DMS53 treated with DMSO at 0.1 percent for 48 hours (cell line): ENCODE measurements around the gene HSFY1.
"Not testable (repeated sequence)": the region's sequence is repeated elsewhere in the genome, so short reads cannot be mapped to it uniquely, and the experiment has no call there.

ENCODE experiments used
- DNase-seq: peaks from one replicate; lab custom pipeline; 2025; ENCODE audit not compliant: unreplicated experiment; lab: John Stamatoyannopoulos, UW

Gene HSFY1, protein sequence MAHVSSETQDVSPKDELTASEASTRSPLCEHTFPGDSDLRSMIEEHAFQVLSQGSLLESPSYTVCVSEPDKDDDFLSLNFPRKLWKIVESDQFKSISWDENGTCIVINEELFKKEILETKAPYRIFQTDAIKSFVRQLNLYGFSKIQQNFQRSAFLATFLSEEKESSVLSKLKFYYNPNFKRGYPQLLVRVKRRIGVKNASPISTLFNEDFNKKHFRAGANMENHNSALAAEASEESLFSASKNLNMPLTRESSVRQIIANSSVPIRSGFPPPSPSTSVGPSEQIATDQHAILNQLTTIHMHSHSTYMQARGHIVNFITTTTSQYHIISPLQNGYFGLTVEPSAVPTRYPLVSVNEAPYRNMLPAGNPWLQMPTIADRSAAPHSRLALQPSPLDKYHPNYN

GRCh38 chrY:18546420-18546819 lies at the start of gene HSFY1:
HSFY1 (plus strand) TSS chrY:18546720; CDS start chrY:18546788, 68 bp downstream.
- not testable (repeated sequence) for DNase-seq

- not testable (repeated sequence) for DNase-seq
These were observed 42.3 kb upstream of the HSFY1 start for GRCh38 chrY:18504266-18504665.

DNA sequence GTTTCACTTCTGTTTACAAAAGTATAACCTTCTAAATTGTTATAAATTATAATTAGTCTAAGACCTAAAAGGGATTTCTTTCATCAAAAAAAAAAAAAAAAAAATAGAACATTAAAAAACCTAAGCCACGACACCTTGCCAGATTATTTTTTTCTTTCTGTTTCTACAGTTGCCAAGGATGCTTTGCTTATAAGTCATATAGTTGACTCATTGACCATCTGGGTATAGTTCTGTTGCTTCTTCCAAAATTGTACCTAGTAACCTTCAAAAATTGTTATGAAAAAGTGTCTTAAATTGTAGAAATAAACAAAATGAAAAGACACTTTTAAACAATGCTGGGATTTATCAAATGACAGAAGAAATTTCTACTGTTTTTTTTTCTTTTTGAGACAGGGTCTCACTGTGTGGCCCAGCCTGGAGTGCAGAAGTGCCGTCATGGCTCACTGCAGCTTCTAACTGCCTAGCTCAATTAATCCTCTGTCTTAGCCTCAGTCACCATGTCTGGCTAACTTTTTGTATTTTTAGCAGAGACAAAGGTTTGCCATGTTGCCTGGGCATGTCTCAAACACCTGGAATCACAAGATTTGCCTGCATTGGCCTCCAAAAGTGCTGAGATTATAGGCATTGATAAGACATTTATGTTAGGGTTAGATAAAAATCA lies 15.4 kb upstream of the HSFY1 start:
- not testable (repeated sequence) for DNase-seq

DNA sequence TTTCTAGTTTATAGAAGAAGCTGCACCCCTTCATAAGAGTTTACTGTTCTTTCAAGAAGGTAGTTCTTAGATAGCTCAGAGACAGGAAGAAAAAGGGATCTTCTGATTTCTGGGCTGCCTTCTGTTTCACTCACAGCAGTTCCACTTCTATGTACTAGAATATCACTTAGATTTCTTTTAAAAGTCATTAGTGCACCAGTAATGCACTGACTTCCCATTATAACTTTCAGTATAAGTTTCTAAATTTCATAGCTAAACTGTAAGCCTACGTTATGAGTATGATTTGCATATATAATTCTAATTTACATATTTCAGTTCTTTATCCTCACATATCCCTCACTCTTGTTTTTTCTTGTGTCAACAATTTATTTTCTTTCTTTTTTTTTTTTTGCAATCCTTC lies 7.6 kb upstream of the HSFY1 start:
- not testable (repeated sequence) for DNase-seq

- DNase-seq = not testable (repeated sequence)
These were observed 6.6 kb downstream of the HSFY1 start for GRCh38 chrY:18553132-18553531.

DNA sequence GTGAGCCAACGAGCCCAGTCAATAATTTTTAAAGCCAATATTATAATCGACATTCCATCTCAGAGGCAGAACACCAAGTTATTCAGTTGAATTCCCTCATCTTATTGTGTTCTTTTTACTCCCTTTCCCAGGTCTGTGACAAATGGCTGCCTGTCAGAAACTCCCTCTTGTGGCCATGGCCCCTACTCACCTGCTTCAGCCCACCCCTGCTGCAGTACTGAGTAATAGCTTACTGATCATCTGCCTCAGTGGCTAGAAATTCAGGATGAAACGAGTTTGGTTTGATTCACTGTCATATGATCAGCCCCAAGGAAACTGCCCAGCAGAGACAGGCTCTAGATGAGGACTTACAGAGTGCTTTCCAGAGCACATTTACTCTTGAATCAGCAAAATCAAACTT lies 19.4 kb downstream of the HSFY1 start:
- not testable (repeated sequence) for DNase-seq
